H1 (cell line): ENCODE measurements around the gene TNS3.

Source experiments
- HDAC6 ChIP-seq: IDR thresholded peaks from one replicate; pipeline ENCODE4 v1.7.1; 2012; ENCODE audit warnings: low read depth, mild to moderate bottlenecking, inconsistent platforms, low read length, moderate library complexity
- MAFK ChIP-seq: IDR thresholded peaks from 2 replicates; pipeline ENCODE4 v1.6.1; 2012; ENCODE audit warnings: low read depth, mild to moderate bottlenecking, improper control_type of control experiment, low read length
- POLR2AphosphoS5 ChIP-seq: IDR thresholded peaks from 2 replicates; pipeline ENCODE4 v1.6.1; 2011; ENCODE audit warnings: low read depth, low read length

- TF ChIP-seq POLR2AphosphoS5 (no peak), MAFK (no peak), HDAC6 (no peak)
Measured at GRCh38 chr7:47377741-47378140, 204.2 kb downstream of the TNS3 start.
